Measurements from ENCODE around the gene RNF34.

GRCh38 chr12:121357331-121357730 lies 42.6 kb upstream of the RNF34 start:
- no peak for TF ChIP-seq POLR2A (IDR thresholded peaks at IDR 0.05; ENCODE audit: low read depth, low read length)
- TF ChIP-seq CTCF (IDR thresholded peaks at IDR 0.05; ENCODE audit: extremely low read depth in 1 of 2, insufficient read depth in 1 of 2, low read depth in 1 of 2, low read length in 2 of 2), result no peak
- no peak for TF ChIP-seq EZH2 (IDR thresholded peaks at IDR 0.05; ENCODE audit: borderline replicate concordance, low read depth, low read length, severe bottlenecking)
- TF ChIP-seq POLR2AphosphoS5 (IDR thresholded peaks at IDR 0.05; ENCODE audit: insufficient read depth, low read depth, low read length), result no peak
- TF ChIP-seq, protein P1, sequence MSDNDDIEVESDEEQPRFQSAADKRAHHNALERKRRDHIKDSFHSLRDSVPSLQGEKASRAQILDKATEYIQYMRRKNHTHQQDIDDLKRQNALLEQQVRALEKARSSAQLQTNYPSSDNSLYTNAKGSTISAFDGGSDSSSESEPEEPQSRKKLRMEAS (IDR thresholded peaks at IDR 0.05; ENCODE audit: insufficient read depth, insufficient read length), result no peak
- no peak for TF ChIP-seq JUN (IDR thresholded peaks at IDR 0.05; ENCODE audit: borderline replicate concordance, insufficient read depth, insufficient read length, low read depth)
- TF ChIP-seq MYC (IDR thresholded peaks at IDR 0.05; ENCODE audit: low read depth, low read length), result no peak

Data from endothelial cell of umbilical vein (primary cell).